WI38 (cell line): ENCODE results near the gene TOMM40L.

ENCODE experiments used
- H3K4me3 ChIP-seq: 2 replicates; pipeline ENCODE4 v1.5.1; 2011; ENCODE audit warnings: low read depth, mild to moderate bottlenecking, control low read depth, low read length
- TF ChIP-seq, protein P1 (sequence below): IDR thresholded peaks from 2 replicates; pipeline ENCODE4 v1.5.1; 2012; ENCODE audit warnings: low read depth, mild to moderate bottlenecking, control low read depth, low read length

The TOMM40L gene

DNA sequence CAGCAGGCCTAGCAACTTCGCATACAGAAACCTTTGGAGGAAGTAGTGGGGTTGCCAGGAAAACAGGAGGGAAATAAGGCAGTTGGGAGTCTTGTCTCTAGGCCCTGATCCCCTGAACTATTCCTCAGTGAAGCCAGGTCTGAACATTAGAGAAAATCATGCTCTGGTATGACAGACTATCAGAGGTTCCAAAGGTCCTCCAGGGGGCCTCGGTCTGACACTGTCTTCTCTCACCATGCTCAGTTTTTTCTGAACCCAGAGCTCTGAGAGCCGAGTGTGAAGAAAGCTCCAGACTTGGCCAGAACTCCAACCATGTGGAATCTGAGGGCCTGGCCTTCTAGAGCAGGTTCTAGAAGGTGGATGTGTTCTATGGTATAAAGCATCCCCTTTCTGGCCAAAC lies 4.0 kb downstream of the TOMM40L start:
- no peak overlapping the region for H3K4me3 ChIP-seq
- TF ChIP-seq, protein P1, sequence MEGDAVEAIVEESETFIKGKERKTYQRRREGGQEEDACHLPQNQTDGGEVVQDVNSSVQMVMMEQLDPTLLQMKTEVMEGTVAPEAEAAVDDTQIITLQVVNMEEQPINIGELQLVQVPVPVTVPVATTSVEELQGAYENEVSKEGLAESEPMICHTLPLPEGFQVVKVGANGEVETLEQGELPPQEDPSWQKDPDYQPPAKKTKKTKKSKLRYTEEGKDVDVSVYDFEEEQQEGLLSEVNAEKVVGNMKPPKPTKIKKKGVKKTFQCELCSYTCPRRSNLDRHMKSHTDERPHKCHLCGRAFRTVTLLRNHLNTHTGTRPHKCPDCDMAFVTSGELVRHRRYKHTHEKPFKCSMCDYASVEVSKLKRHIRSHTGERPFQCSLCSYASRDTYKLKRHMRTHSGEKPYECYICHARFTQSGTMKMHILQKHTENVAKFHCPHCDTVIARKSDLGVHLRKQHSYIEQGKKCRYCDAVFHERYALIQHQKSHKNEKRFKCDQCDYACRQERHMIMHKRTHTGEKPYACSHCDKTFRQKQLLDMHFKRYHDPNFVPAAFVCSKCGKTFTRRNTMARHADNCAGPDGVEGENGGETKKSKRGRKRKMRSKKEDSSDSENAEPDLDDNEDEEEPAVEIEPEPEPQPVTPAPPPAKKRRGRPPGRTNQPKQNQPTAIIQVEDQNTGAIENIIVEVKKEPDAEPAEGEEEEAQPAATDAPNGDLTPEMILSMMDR: no peak

DNA sequence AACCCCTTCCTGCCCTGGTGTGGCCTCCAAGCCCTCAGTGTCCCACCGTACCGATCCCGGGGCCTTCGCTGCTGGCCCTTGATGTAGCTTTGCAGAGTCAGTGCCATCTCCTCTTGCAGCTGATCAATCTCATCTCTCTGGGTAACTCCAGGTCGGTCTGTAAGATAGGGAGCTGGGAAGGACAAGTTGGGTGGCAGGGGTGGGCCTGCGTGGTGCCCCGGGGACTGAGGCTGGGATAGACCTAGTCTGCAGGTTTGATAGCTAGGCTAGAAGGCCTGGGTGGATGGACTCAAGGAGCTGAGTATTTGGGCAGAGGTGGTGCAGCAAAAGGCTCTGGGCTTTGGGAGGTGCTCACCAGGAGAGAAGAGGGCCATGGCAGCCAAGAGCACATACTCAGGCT lies 4.9 kb downstream of the TOMM40L start:
- no peak overlapping the region for H3K4me3 ChIP-seq
- TF ChIP-seq, protein P1: no peak

DNA sequence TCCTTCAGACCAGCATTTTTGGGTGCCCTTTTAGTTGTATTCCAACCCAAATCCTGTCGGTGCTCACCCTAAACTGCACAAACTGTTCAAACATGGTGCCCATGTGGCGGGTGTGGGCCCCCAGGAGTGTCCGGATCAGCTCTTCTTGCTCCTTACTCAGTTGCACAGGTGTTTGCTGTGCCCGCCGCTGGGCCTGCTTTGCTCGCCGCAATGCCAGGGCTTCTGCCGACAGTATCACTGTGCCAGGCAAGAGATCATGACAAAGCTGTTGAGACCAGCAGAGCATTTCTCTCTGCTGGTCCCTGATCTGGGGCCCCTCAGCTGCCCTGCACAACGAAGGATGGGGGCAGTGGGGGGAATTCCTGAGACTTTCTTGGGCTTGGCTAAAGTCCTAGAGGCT lies 7.2 kb downstream of the TOMM40L start:
- H3K4me3 ChIP-seq: no peak overlapping the region
- TF ChIP-seq, protein P1: no peak

DNA sequence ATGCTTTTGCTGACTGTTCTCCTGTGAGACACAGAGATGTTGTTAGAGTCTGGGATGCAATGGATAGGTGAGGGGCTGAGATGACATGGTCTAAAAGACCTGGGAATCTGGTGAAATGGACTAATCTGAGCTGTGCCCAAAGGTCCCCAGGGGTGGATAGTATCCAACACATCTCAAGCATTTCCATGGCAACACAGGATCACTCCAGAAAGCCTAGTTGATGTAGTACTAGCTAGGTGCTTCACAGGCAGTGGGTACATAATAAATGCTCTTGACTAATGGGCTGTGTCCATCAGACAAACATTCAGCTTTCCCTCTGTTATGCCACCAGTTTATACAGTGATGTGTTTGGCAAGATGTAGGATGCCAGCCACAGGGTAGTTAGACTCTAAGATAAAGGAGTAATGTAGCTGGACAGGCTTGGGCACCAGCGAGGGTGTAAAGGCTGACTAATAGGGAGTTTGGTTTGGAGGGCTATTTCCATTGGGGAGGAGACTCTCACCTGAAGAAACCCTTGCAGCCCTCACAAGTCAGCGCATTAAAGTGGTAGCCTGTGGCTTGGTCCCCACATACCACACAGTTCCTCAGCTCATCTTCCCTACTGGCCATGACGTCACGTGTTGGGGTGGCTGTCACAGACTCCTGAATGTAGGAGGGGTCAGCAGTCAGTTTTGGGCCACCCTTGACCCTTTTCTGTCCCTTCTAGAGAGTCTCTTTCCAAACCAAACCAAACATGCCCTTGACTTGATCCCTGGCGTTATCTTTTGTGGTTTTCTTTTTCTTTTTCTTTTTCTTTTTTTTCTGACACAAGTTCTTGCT lies 10.3 kb downstream of the TOMM40L start:
- TF ChIP-seq, protein P1: no peak
- no peak overlapping the region for H3K4me3 ChIP-seq

DNA sequence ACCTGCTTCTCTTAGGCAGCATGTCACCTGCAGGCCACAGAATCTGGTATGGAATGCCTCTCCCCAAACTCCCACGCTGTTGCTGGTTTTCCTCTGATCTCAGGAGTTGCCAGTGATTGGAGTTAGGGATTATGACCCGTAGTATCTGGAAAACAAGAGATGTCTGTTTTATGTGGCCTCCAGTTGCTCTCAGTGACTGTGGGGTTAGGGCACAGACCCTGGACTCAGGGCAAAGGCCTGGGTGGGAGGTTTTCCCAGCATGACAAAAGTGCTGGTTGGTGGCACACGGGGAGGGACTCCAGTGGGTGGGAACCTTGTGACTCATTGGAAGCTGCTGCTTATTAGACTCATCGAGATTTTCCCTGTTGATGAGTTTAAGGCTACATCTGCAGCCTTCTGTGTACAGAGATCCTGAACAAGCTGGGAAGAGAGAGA lies 12.2 kb downstream of the TOMM40L start, which contains the start of gene NR1I3:
Gene NR1I3, minus strand, starts transcription at position 165 of the 435 bp plus-strand sequence. CDS start 1,638 bp downstream, outside the sequence.
- TF ChIP-seq, protein P1: no peak
- H3K4me3 ChIP-seq: no peak within 1 kb of the TSS

DNA sequence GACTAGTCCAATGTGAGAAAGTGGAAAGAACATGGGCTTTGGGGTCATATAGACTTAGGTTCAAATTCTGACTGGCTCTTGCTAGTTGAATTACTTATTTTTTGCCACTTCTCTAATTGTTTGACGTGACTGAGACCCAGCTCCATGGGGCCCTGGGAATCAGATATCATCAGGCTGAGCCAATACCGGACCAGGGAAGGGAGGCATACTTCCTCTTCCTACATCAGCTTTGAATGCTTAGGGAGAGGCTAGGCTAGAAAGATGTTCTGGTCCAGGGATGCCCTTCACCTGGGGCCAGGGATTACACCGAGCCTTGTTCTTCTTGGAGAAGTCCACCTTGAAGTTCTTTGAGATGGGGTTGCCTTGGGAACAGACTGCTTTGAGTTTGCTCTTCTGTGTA lies 15.8 kb downstream of the TOMM40L start:
- H3K4me3 ChIP-seq: no peak overlapping the region
- TF ChIP-seq, protein P1: no peak

DNA sequence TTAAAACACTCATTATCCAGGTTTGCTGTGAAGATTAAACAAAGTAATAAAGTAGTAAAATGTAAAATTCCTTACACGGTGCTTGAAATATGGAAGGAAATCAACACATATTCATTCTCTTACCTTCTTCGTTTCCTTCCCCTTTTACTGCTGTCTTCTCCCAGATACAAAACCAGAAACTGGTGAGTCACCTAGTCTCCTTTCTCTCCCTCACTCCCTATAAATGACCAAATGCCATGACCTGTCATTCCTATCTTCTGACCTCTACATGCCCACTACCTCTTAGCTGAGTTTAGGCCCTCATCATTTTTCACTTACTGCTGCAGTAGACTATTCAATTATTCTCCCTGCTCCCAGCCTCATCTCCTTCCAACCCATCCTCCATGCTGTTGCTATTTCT lies 16.5 kb downstream of the TOMM40L start:
- no peak overlapping the region for H3K4me3 ChIP-seq
- TF ChIP-seq, protein P1: no peak
